ENCODE data around the gene DGKI. TPM values are rescaled to one million over a fixed set of nuclear protein-coding genes. Genes with fewer than 3 reads are reported as not detected.

DGKI gene
- total and polyA plus RNA-seq, 3 donors from 2014 or later: 3.2 to 6.6 (median 4.3) TPM

- Histone ChIP-seq H3K4me1 (no peaks in the 10 kb centered on the region), H3K27ac (no peak overlapping the region), H3K36me3 (ENCODE audit: low read depth, missing control alignments) (no peaks in the 10 kb centered on the region), H3K27me3 (no peaks in the 10 kb centered on the region), H3K4me3 (no peak overlapping the region), H3K9me3 (no peaks in the 10 kb centered on the region)
- TF ChIP-seq POLR2A (IDR thresholded peaks at IDR 0.05): no peak
- TF ChIP-seq, protein P1, sequence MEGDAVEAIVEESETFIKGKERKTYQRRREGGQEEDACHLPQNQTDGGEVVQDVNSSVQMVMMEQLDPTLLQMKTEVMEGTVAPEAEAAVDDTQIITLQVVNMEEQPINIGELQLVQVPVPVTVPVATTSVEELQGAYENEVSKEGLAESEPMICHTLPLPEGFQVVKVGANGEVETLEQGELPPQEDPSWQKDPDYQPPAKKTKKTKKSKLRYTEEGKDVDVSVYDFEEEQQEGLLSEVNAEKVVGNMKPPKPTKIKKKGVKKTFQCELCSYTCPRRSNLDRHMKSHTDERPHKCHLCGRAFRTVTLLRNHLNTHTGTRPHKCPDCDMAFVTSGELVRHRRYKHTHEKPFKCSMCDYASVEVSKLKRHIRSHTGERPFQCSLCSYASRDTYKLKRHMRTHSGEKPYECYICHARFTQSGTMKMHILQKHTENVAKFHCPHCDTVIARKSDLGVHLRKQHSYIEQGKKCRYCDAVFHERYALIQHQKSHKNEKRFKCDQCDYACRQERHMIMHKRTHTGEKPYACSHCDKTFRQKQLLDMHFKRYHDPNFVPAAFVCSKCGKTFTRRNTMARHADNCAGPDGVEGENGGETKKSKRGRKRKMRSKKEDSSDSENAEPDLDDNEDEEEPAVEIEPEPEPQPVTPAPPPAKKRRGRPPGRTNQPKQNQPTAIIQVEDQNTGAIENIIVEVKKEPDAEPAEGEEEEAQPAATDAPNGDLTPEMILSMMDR (IDR thresholded peaks at IDR 0.05): no peak
- intact Hi-C loops (cut with DNase I; ENCODE audit: low total_unique reads): no loop called here
- DNase-seq: no peak
These were observed 164.2 kb downstream of the DGKI start for GRCh38 chr7:137682596-137682995.

GRCh38 chr7:137681657-137682562, 164.9 kb downstream of the DGKI start:
- Histone ChIP-seq H3K36me3 (ENCODE audit: low read depth, missing control alignments) (no peaks in the 10 kb centered on the region), H3K4me3 (no peak overlapping the region), H3K27ac (no peak overlapping the region), H3K4me1 (no peaks in the 10 kb centered on the region), H3K9me3 (no peaks in the 10 kb centered on the region), H3K27me3 (no peaks in the 10 kb centered on the region)
- WGBS, 2 donors: 76 to 78% methylated on average over 7 of the region's 7 CpGs
- intact Hi-C loops (cut with DNase I; ENCODE audit: low total_unique reads): no loop called here
- DNase-seq: no peak
- TF ChIP-seq POLR2A (IDR thresholded peaks at IDR 0.05): no peak
- TF ChIP-seq, protein P1 (IDR thresholded peaks at IDR 0.05): no peak

GRCh38 chr7:137674551-137675409, 172.0 kb downstream of the DGKI start:
- 74 to 77% methylated on average over 11 of the region's 11 CpGs for WGBS, 2 donors
- DNase-seq: no peak
- Histone ChIP-seq H3K36me3 (ENCODE audit: low read depth, missing control alignments) (no peaks in the 10 kb centered on the region), H3K9me3 (no peaks in the 10 kb centered on the region), H3K4me1 (no peaks in the 10 kb centered on the region), H3K27me3 (no peaks in the 10 kb centered on the region), H3K4me3 (no peak overlapping the region), H3K27ac (no peak overlapping the region)
- intact Hi-C loops (cut with DNase I; ENCODE audit: low total_unique reads): no loop called here
- no peak for TF ChIP-seq POLR2A (IDR thresholded peaks at IDR 0.05)
- TF ChIP-seq, protein P1 (IDR thresholded peaks at IDR 0.05): no peak

DNA sequence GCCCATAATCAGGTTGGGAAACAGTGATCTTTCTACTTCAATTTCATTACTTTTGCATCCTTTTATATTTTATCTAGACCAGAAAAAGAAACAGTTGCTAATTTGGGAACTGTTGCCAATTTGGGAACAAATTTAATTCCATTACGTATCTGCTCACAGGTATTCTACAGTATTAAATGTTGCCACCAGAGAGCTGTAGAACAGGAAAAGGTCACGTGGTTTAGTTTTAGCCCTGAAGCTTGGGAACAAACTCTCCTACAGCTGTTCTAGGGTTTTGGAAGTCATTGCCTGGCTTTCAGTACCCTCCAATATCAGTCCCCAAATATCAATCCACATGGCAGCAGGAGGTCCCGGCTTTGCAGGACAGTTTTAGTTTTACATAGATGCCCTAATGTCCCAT, 172.7 kb downstream of the DGKI start:
- H3K4me3 ChIP-seq: no peak overlapping the region
- no peak for TF ChIP-seq POLR2A (IDR thresholded peaks at IDR 0.05)
- TF ChIP-seq, protein P1 (IDR thresholded peaks at IDR 0.05): no peak
- intact Hi-C loops (cut with DNase I; ENCODE audit: low total_unique reads): no loop called here
- no peak overlapping the region for H3K27ac ChIP-seq
- no peaks in the 10 kb centered on the region for H3K36me3 ChIP-seq (ENCODE audit: low read depth, missing control alignments)
- H3K9me3 ChIP-seq: no peaks in the 10 kb centered on the region
- 56 to 58% methylated on average over 3 of the region's 3 CpGs for WGBS, 2 donors
- no peaks in the 10 kb centered on the region for H3K4me1 ChIP-seq
- no peak for DNase-seq
- no peaks in the 10 kb centered on the region for H3K27me3 ChIP-seq
